Measurements from ENCODE around the gene CYTH3.

DNA sequence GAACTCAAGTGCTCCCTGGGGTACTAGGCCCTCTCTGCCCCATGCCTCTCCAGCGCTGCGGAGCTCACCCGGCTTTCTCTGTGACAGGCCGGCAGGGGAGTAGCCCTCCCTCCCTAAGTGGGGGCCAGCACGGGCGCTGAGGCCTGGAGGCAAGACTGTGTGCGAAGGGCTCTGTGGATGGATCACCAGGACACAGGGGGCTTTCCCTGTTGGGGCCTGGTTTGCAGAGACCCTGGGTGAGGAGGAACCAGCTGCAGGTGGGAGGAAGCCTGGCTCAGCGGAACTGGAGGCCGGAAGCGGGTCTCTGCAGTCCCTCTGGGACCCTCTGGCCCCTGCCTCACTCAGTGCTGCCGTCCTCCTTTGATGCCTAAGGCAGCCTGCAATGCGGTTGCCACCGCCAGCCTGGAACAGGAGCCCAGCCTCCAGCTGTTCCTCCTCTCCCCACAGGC lies 106.0 kb downstream of the CYTH3 start:
- TF ChIP-seq, protein P1, sequence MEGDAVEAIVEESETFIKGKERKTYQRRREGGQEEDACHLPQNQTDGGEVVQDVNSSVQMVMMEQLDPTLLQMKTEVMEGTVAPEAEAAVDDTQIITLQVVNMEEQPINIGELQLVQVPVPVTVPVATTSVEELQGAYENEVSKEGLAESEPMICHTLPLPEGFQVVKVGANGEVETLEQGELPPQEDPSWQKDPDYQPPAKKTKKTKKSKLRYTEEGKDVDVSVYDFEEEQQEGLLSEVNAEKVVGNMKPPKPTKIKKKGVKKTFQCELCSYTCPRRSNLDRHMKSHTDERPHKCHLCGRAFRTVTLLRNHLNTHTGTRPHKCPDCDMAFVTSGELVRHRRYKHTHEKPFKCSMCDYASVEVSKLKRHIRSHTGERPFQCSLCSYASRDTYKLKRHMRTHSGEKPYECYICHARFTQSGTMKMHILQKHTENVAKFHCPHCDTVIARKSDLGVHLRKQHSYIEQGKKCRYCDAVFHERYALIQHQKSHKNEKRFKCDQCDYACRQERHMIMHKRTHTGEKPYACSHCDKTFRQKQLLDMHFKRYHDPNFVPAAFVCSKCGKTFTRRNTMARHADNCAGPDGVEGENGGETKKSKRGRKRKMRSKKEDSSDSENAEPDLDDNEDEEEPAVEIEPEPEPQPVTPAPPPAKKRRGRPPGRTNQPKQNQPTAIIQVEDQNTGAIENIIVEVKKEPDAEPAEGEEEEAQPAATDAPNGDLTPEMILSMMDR (conservative IDR thresholded peaks at IDR 0.05 in 1 of 2, IDR thresholded peaks at IDR 0.05 in 1 of 2; ENCODE audit: low read depth in 1 of 2, low read length in 2 of 2) = no peak
- TF ChIP-seq EZH2 (IDR thresholded peaks at IDR 0.05; ENCODE audit: low read length, missing control alignments) = no peak

Data from fibroblast of lung (primary cell).